Stimulated activated CD8-positive, alpha-beta memory T cell treated with anti-CD3 and anti-CD28 coated beads, Interleukin-4, amount 100 ng/mL, for 24 hours (primary cell): ENCODE results near the gene PIP4K2A.
"Not testable (repeated sequence)": the region's sequence is repeated elsewhere in the genome, so short reads cannot be mapped to it uniquely, and the experiment has no call there.

Source experiments
- DNase-seq: peaks from one replicate; pipeline ENCODE4 v3.0.0-alpha.2; 2020; ENCODE audit warnings: low read depth

Gene PIP4K2A

GRCh38 chr10:22692119-22692518 is 22.3 kb downstream of the PIP4K2A start:
- not testable (repeated sequence) for DNase-seq

DNA sequence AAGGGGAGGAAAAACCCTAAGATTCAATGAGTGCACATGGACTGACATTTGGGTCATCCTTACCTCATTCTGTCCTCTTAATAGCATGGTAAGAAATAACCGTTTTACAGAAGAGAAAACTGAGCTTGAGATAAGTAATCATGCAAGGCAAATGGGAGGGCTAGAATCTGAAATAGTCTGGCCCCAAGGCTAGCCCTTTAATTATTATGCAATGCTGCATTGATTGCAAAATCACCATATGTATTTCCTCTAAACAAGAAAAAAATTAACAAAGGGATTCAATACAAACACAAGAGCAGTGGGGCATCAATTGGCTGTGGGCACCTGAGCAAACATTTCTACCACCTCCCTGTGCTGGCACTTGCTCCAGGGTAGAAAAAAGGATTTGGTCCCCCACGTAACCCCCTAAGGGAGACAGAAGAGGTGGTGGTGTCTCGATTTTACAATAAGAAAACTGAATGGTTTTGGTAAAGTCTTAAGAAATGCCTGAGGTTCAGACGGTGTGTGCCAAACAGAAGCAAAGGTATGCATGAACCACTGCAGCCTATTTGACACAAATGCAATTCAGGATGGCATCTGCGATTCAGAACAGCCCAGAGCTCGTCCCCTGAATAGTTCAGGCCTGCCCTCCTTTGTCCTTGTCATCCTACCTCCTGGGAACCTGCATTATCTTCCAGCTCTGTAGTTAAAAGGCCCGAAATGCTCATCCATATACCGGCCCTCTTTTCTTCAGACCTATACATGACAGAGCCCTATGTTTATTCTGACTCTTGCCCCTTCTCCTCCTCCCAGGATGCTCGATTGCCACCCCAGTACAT is 23.6 kb downstream of the PIP4K2A start:
- no peak for DNase-seq

DNA sequence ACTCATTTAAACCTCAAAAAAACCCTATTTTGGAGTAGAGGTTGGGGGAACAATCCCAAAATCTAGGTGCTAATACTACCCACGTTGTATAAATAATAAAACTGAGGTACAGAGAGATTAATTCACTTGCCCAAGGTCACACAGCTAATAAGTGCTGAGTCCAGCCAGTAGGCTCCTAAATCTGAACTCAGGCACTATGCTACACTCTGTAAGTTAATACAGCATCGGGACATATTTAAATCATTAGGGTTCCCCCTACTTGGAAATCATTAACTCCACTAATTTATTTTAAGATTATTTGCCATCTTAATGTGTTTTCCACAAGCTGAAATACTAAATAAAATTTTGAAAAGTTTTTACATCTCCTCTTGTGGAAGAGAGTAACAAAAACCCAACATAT is 24.2 kb downstream of the PIP4K2A start:
- no peak for DNase-seq

DNA sequence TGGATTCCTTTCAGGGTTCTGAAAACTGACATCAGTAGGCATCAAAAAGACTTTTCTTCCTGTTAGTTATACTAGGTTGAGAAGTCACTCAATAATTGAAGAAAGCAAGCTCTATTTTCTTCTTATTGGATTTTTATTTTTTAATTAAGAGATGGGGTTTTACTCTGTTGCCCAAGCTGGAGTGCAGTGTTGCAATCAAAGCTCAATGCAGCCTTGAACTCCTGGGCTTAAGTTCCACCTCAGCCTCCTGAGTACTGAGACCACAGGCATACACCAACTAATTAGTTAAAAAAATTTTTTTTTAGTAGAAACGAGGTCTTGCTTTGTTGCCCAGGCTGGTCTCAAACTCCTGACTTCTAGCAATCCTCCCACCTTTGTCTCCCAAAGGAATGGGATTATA is 28.0 kb downstream of the PIP4K2A start:
- DNase-seq = no peak

GRCh38 chr10:22685926-22686325 is 28.5 kb downstream of the PIP4K2A start:
- DNase-seq = no peak

- DNase-seq = no peak
Measured at GRCh38 chr10:22684699-22685098, 29.7 kb downstream of the PIP4K2A start.

DNA sequence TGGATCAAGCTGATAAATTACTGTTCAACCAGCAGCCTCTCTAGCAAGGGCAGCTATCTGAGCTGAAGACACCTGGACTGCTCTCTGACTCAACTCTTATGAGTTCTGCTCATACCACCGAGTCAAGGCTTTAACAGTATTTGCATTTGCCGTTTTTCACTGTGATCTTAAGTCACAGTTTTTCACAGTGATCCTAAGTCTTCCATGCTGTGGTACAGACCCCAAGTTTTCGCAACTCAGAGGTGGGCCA is 31.3 kb downstream of the PIP4K2A start:
- no peak for DNase-seq

DNA sequence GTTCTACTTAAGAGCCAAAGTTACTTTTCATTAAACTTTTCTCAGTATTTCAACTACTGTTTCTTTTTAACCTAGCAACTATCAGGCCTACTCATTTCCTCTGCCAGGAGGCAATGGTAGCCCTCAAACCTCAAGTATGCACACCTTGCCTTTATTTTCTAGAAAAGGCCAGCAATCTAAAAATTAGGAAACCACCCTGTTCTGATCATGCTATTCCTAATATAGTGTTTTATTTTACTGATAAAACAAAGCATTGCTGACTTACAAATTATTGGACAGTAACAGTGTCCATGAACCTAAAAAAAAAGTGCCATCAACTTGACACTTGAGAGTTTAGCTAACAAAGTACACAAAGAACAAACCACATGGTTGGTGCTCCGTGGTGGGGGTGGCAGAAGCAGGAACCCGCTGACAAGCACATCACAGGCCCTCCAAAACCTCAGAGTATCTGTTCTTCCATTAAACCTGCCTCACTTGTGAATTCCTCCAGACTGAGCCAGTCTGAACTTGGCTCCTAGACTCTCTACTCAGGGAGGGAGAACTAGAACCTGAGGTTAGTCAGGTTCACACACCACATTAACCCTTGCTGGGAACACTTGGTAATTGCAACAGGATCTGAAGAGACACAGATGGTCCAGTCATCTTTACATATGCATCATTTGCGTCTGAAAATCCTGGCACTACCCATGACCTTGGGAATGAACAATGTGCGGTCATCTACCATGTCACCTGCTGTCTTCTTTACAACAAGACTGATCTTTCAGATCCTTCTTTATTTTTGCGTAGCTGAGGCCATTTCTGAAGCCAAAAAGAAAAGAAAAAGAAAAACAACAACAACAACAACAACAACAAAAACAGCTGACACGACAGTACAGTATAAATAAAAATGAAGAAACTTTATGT is 31.9 kb downstream of the PIP4K2A start:
- peak; percentile 36 for DNase-seq

- no peak for DNase-seq
Measured at GRCh38 chr10:22681783-22682183, 32.6 kb downstream of the PIP4K2A start.

DNA sequence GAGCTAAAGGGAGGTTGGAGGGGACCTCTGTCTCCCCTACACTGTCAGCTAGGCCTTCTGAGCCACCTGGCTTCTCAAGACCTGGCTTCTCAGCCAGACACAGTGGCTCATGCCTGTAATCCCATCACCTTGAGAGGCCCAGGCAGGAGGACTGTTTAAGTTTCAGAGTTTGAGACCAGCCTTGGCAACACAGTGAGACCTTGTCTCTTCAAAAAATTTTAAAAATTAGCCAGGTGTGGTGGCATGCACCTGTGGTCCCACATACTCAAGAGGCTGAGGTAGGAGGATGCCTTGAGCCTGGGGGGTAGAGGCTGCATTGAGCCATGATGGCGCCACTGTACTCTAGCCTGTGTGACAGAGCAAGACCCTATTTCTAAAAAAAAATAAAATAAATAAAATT is 33.1 kb downstream of the PIP4K2A start:
- no peak for DNase-seq

- DNase-seq = no peak
Measured at GRCh38 chr10:22679608-22680007, 34.8 kb downstream of the PIP4K2A start.

DNA sequence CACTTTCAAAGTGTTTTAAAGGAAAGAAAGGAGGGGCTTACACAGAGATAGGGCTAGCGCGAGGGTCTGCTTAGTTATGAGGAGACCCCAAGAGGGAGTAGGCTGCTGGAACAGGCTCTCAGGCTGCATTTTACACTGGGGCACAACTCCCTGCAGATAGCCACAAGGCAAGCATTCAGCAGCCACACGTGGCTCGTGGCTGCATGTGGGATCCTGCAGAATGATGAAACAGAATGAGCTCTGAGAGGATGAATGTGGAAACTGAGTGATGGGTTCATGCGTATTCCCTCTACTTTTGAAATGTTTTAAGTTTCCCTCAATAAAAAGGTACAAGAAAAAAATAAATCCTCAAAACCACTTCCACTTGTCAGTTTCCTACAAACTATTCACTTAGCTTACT is 37.0 kb downstream of the PIP4K2A start:
- DNase-seq = no peak

GRCh38 chr10:22676435-22676834 is 37.9 kb downstream of the PIP4K2A start:
- no peak for DNase-seq

DNA sequence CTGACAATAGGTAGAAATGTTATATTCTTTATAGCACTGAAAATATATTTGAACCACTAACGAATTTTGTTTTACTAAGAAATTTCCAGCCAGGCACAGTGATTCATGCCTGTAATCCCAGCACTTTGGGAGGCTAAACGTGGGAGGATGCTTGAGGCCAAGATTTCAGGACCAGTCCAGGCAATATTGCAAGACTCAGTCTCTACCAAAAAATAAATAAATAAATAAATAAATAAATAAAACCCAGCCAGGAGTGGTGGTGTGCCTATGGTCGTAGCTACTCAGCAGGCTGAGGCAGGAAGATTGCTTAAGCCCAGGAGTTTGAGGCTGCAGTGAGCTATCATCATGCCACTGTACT is 39.8 kb downstream of the PIP4K2A start:
- DNase-seq = no peak

- no peak for DNase-seq
Measured at GRCh38 chr10:22673785-22674572, 40.4 kb downstream of the PIP4K2A start.

- DNase-seq = no peak
Measured at GRCh38 chr10:22673091-22673392, 41.3 kb downstream of the PIP4K2A start.

DNA sequence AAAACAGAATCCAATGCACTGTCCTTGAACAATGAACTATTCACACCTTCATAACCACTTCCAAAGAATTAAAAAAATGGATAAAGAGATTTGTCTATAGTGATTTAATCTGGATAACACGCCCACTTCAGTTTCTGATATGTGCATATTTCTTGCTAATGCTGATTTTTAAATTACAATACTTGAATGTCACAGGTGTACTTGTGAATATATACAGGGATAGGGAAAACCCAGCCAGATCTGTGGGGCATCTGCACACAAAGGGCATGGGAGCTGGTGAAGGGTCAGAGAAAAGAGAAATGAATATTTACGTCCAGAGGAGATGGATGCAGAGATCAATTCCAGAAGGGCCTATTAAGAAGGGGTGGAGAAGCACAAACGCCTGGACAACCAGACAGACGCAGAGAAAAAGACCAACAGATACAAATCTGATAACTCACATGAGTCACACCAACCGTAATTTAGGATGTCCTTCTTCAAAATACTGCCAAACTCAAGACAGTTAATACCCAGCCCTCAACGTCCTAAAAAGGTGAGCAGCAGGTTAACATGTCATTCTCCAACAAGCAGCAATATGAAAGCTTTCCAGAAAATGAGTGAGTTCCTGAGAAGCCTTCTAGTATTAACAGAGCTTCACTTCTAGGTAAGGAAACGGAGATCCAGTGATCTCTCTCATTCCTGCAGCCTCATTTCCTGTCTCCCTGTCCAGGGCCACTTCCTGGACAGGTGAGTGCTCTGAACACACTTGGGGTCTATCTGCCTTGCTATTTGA is 41.9 kb downstream of the PIP4K2A start:
- DNase-seq = no peak

DNA sequence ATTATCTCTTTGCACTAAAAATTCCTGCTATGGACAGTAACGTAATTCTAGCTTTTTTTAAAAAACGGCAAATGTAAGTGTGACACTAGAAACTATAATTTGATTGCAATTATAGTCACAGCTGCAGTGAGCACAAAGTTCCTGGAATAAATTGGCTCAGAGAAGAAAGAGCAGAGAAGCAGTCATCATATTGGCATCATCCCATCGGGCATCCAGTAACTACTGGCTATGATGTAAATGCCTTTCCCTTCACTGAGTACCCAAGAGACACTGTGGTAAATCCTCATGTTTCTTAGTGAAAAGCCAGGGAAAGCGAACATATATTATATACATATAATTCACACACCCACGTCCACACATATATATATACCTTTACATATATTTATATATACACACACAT is 43.6 kb downstream of the PIP4K2A start:
- DNase-seq = no peak

- no peak for DNase-seq
Measured at GRCh38 chr10:22669163-22669711, 45.1 kb downstream of the PIP4K2A start.

DNA sequence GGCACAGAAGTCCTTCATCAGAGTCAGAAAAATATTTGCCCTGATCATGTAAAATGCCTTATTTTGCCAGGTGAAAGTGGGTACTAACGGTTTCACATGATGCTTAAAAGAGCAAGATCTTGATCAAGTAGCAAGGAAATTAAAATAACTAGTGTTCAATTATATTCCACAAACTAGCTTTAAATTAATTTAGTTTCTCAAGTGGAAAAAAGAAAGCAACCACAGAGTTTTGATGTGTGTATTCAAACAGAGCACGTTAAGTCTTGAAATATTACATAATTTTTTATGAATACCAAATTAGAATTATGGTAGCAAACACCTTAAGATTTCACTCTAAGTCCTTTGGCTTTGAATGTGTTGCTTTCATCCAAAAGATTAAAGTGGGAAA is 47.3 kb downstream of the PIP4K2A start:
- no peak for DNase-seq

DNA sequence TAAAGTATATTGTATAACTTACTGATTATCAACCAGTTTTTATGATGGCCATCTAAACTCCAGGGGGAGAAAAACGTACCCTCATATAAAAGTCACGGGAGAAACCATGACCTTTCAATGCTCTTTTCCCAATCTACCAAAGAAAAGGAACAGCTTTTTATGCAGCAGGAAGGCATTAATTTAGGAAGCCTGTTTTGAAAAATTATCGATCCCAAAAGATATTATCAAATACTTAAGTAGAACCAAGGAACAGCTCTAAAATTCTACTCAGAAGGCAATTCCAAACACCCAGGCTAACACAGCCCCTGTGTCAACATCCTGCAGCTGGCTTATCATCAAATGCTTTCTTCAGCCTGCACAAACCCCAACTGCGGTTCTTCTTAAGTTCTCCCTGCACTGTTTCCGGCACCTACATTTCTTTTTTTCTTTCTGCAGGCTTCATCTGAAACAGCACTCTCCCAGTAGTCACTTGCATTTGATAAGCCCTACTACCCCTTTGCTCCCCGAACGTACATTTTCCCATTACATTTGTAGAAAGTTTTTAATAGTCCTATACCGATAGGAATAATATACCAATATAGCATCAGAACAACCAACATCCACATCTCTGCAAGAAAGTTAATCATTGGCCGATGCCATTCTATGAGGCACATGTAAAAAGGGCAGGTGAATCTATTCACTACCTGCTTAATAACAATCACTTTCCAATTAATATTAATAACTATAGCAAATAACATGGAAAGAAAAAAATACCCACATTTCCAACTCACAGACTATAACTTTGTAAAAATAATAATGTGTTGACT is 47.9 kb downstream of the PIP4K2A start:
- no peak for DNase-seq
